Ascending aorta (tissue), 2 donors: ENCODE data around the gene DUS2. TPM values are rescaled to one million over a fixed set of nuclear protein-coding genes. Genes with fewer than 3 reads are reported as not detected.
A peak's percentile ranks its signal among the peaks of the same experiment; 100 is the strongest.
"Not testable (repeated sequence)": the region's sequence is repeated elsewhere in the genome, so short reads cannot be mapped to it uniquely, and the experiment has no call there.

ENCODE experiments used
- DNase-seq, 2 donors: peaks; one replicate each; pipeline ENCODE4 v3.0.0-alpha.2; 2019; ENCODE audit warnings: low spot score in 2 of 2
- H3K27ac ChIP-seq, 2 donors: fragments of 200-600 bp; sonication (generic); one replicate each; pipeline ENCODE4 v1.5.1; 2016 to 2017; ENCODE audit warnings: mild to moderate bottlenecking in 1 of 2
- H3K27me3 ChIP-seq: fragments of 200-600 bp; sonication (generic); one replicate; pipeline ENCODE4 v1.5.1; 2017
- H3K36me3 ChIP-seq, 2 donors: fragments of 200-600 bp; sonication (generic); one replicate each; pipeline ENCODE4 v1.5.1; 2016
- H3K4me1 ChIP-seq, 2 donors: fragments of 200-600 bp; sonication (generic); one replicate each; pipeline ENCODE4 v1.5.1; 2016 to 2017; ENCODE audit warnings: mild to moderate bottlenecking in 1 of 2
- H3K4me3 ChIP-seq, 2 donors: fragments of 200-600 bp; sonication (generic); one replicate each; pipeline ENCODE4 v1.5.1; 2016 to 2017; ENCODE audit warnings: mild to moderate bottlenecking in 1 of 2
- H3K9me3 ChIP-seq, 2 donors: fragments of 200-600 bp; sonication (generic); one replicate each; pipeline ENCODE4 v1.5.1; 2016
- CTCF ChIP-seq, 3 experiments: fragments of 200-600 bp in 2 of 3; fragments of 450-650 bp in 1 of 3; sonication (generic) in 2 of 3; IDR thresholded peaks; one replicate each; pipeline ENCODE4 v1.5.1; 2016 to 2019; ENCODE audit warnings: antibody characterized with exemption in 3 of 3, mild to moderate bottlenecking in 1 of 3, moderate library complexity in 1 of 3
- intact Hi-C: fragments of 100-400 bp; cut with DNase I; formaldehyde crosslinking; loops from one replicate; pipeline ENCODE4 v1.15.1; 2023
- total RNA-seq: library from RNA; depleted of rRNA; stranded (reverse); fragments of >200 nt; gene quantifications from one replicate; pipeline ENCODE4 v1.1.0, GENCODE V29; 2016

The DUS2 gene
- total RNA-seq, 1 donor from 2014 or later: 7.6 TPM

- no peak overlapping the region for H3K27ac ChIP-seq
- no peak overlapping the region for H3K4me3 ChIP-seq
- peak in 1 of 3 experiments; percentile 15 for TF ChIP-seq CTCF (IDR thresholded peaks at IDR 0.05)
- no peaks in the 10 kb centered on the region for H3K4me1 ChIP-seq
- peaks cover 0 to 5% of the 10 kb centered on the region in 2 donors for H3K9me3 ChIP-seq
- no peak for DNase-seq
- H3K27me3 ChIP-seq: no peaks in the 10 kb centered on the region
- intact Hi-C loops: no loop called here
- H3K36me3 ChIP-seq: no peaks in the 10 kb centered on the region
Observed at GRCh38 chr16:68116256-68116867, 93.3 kb downstream of the DUS2 start.

GRCh38 chr16:68117884-68118283 lies 94.8 kb downstream of the DUS2 start:
- no peaks in the 10 kb centered on the region for H3K27me3 ChIP-seq
- peaks cover 0 to 5% of the 10 kb centered on the region in 2 donors for H3K36me3 ChIP-seq
- no peak overlapping the region for H3K4me3 ChIP-seq
- H3K27ac ChIP-seq: no peak overlapping the region
- DNase-seq: no peak
- H3K9me3 ChIP-seq: no peaks in the 10 kb centered on the region
- intact Hi-C loops: no loop called here
- H3K4me1 ChIP-seq: no peaks in the 10 kb centered on the region
- no peak for TF ChIP-seq CTCF (IDR thresholded peaks at IDR 0.05)

- H3K27ac ChIP-seq, intact Hi-C loops, DNase-seq, H3K36me3 ChIP-seq, H3K9me3 ChIP-seq, H3K4me1 ChIP-seq, H3K27me3 ChIP-seq, H3K4me3 ChIP-seq: not testable (repeated sequence)
Observed at GRCh38 chr16:68118954-68119353, 95.9 kb downstream of the DUS2 start.

GRCh38 chr16:68120496-68120895 lies 97.4 kb downstream of the DUS2 start:
- H3K4me1 ChIP-seq, DNase-seq, H3K9me3 ChIP-seq, intact Hi-C loops, H3K27ac ChIP-seq, H3K36me3 ChIP-seq, H3K27me3 ChIP-seq, H3K4me3 ChIP-seq: not testable (repeated sequence)

GRCh38 chr16:68126395-68126794 lies 103.3 kb downstream of the DUS2 start:
- no peak for TF ChIP-seq CTCF (IDR thresholded peaks at IDR 0.05)
- no peak for DNase-seq
- peaks cover 0 to 12% of the 10 kb centered on the region in 2 donors for H3K36me3 ChIP-seq
- no peaks in the 10 kb centered on the region for H3K27me3 ChIP-seq
- intact Hi-C loops: no loop called here
- no peak overlapping the region for H3K27ac ChIP-seq
- H3K4me3 ChIP-seq: no peak overlapping the region
- no peaks in the 10 kb centered on the region for H3K9me3 ChIP-seq
- H3K4me1 ChIP-seq: peaks cover 0 to 8% of the 10 kb centered on the region in 2 donors

- intact Hi-C loops: no loop called here
- Histone ChIP-seq H3K36me3 (peaks cover 0 to 7% of the 10 kb centered on the region in 2 donors), H3K9me3 (no peaks in the 10 kb centered on the region), H3K4me3 (no peak overlapping the region), H3K27me3 (no peaks in the 10 kb centered on the region), H3K4me1 (peaks cover 0 to 8% of the 10 kb centered on the region in 2 donors), H3K27ac (no peak overlapping the region)
- TF ChIP-seq CTCF (IDR thresholded peaks at IDR 0.05): no peak
- DNase-seq: no peak
Observed at GRCh38 chr16:68128577-68129305, 105.7 kb downstream of the DUS2 start.

Other genes starting within 250 kb of the DUS2 start
- 50.0 TPM for gene RANBP10, start 216.7 kb upstream of the DUS2 start, total RNA-seq
- gene TSNAXIP1, start 216.4 kb upstream of the DUS2 start, total RNA-seq: 5.4 TPM
- gene THAP11, start 181.0 kb upstream of the DUS2 start, total RNA-seq: 85.4 TPM
- 156 TPM for gene NUTF2, start 176.4 kb upstream of the DUS2 start, total RNA-seq
- gene CENPT, start 175.6 kb upstream of the DUS2 start, total RNA-seq: 220 TPM
- gene EDC4, start 150.2 kb upstream of the DUS2 start, total RNA-seq: 125 TPM
- gene NRN1L, start 138.4 kb upstream of the DUS2 start, total RNA-seq: not detected
- 41.0 TPM for gene PSKH1, start 130.0 kb upstream of the DUS2 start, total RNA-seq
- 0.43 TPM for gene CTRL, start 91.4 kb upstream of the DUS2 start, total RNA-seq
- 13.9 TPM for gene PSMB10, start 86.4 kb upstream of the DUS2 start, total RNA-seq
- 6.6 TPM for gene LCAT, start 79.2 kb upstream of the DUS2 start, total RNA-seq
- 83.2 TPM for gene SLC12A4, start 54.6 kb upstream of the DUS2 start, total RNA-seq
- gene DPEP3, start 42.8 kb upstream of the DUS2 start, total RNA-seq: not detected
- 1.1 TPM for gene DPEP2, start 23.8 kb upstream of the DUS2 start, total RNA-seq
- not detected for gene DPEP2NB, start 7.4 kb upstream of the DUS2 start, total RNA-seq
- 3.0 TPM for gene DDX28, start 52 bp upstream of the DUS2 start, total RNA-seq
- 36.4 TPM for gene NFATC3, start 62.1 kb downstream of the DUS2 start, total RNA-seq
- not detected for gene ESRP2, start 212.8 kb downstream of the DUS2 start, total RNA-seq
- gene PLA2G15, start 222.1 kb downstream of the DUS2 start, total RNA-seq: 21.9 TPM
- gene SLC7A6, start 241.2 kb downstream of the DUS2 start, total RNA-seq: 27.7 TPM